ENCODE measurements around the gene BLOC1S2.

- TF ChIP-seq GATA3 (IDR thresholded peaks at IDR 0.05; ENCODE audit: low read depth, low read length) (no peak), GATA2 (IDR thresholded peaks at IDR 0.05; ENCODE audit: low read depth, low read length) (no peak)
Measured at GRCh38 chr10:100254191-100254590, 32.3 kb downstream of the BLOC1S2 start.

Data from SH-SY5Y (cell line).